ENCODE data around the gene GEMIN7. TPM values are rescaled to one million over a fixed set of nuclear protein-coding genes. Genes with fewer than 3 reads are reported as not detected.

The GEMIN7 gene
- total RNA-seq, 4 donors from 2014 or later, result 28.7 to 34.2 (median 29.6) TPM; not detected in 1

- DNase-seq, result no peak
- peaks cover 0 to 7% (median 0%) of the 10 kb centered on the region in 4 donors for H3K4me1 ChIP-seq
- H3K4me3 ChIP-seq, result no peak overlapping the region
- no peaks in the 10 kb centered on the region for H3K9me3 ChIP-seq
- no peak for TF ChIP-seq CTCF (IDR thresholded peaks at IDR 0.05)
- TF ChIP-seq POLR2A (IDR thresholded peaks at IDR 0.05), result no peak
- H3K27ac ChIP-seq, result no peak overlapping the region
- H3K36me3 ChIP-seq, result peaks cover 0 to 43% (median 0%) of the 10 kb centered on the region in 3 donors
- no peaks in the 10 kb centered on the region for H3K27me3 ChIP-seq
Measured at GRCh38 chr19:45139286-45140143, 60.5 kb downstream of the GEMIN7 start.

- Histone ChIP-seq H3K4me3 (no peak overlapping the region), H3K9me3 (no peaks in the 10 kb centered on the region), H3K36me3 (peaks cover 0 to 49% (median 0%) of the 10 kb centered on the region in 3 donors), H3K4me1 (peaks cover 0 to 7% (median 0%) of the 10 kb centered on the region in 4 donors), H3K27ac (no peak overlapping the region), H3K27me3 (no peaks in the 10 kb centered on the region)
- TF ChIP-seq POLR2A (IDR thresholded peaks at IDR 0.05) (no peak), CTCF (IDR thresholded peaks at IDR 0.05) (no peak)
- DNase-seq, result no peak
Measured at GRCh38 chr19:45140144-45140503, 61.1 kb downstream of the GEMIN7 start.

GRCh38 chr19:45140533-45140932, 61.5 kb downstream of the GEMIN7 start:
- Histone ChIP-seq H3K9me3 (no peaks in the 10 kb centered on the region), H3K27ac (no peak overlapping the region), H3K27me3 (no peaks in the 10 kb centered on the region), H3K36me3 (peaks cover 0 to 53% (median 0%) of the 10 kb centered on the region in 3 donors), H3K4me1 (peaks cover 0 to 7% (median 0%) of the 10 kb centered on the region in 4 donors), H3K4me3 (no peak overlapping the region)
- TF ChIP-seq CTCF (IDR thresholded peaks at IDR 0.05) (no peak), POLR2A (IDR thresholded peaks at IDR 0.05) (no peak)
- DNase-seq, result no peak

Small RNAs within 50 kb of the gene (small RNA-seq; reads per million reads assigned to genes)
- 0 reads per million in 2 donors for gene RNU6-611P

Other genes with a start within 250 kb of the GEMIN7 start
- gene NECTIN2, start 233.0 kb upstream of the GEMIN7 start, total RNA-seq, result 100 to 1,000 TPM in 3 of 4 donors, 10 to 100 TPM in 1; 25.6 to 171 (median 122) TPM
- 10 to 100 TPM; 32.6 to 45.7 (median 37.5) TPM for gene TOMM40, start 188.0 kb upstream of the GEMIN7 start, total RNA-seq
- gene APOE, start 173.5 kb upstream of the GEMIN7 start, total RNA-seq, result 100 to 1,000 TPM in 1 of 4 donors, 10 to 100 TPM in 3; 24.2 to 203 (median 51.6) TPM
- 100 to 1,000 TPM in 1 of 4 donors, 10 to 100 TPM in 1, 1 to 10 TPM in 1, not detected in 1; 3.9 to 107 (median 14.2) TPM for gene APOC1, start 164.7 kb upstream of the GEMIN7 start, total RNA-seq
- gene APOC4, start 137.0 kb upstream of the GEMIN7 start, total RNA-seq, result not detected
- 10 to 100 TPM in 2 of 4 donors, 1 to 10 TPM in 2; 4.5 to 13.8 (median 9.5) TPM for gene APOC2, start 133.2 kb upstream of the GEMIN7 start, total RNA-seq
- gene CLPTM1, start 123.9 kb upstream of the GEMIN7 start, total RNA-seq, result 100 to 1,000 TPM in 3 of 4 donors, 10 to 100 TPM in 1; 95.7 to 156 (median 125) TPM
- gene RELB, start 77.8 kb upstream of the GEMIN7 start, total RNA-seq, result 10 to 100 TPM; 13.3 to 49.8 (median 20.4) TPM
- gene CLASRP, start 40.2 kb upstream of the GEMIN7 start, total RNA-seq, result 100 to 1,000 TPM in 3 of 4 donors, 10 to 100 TPM in 1; 94.2 to 310 (median 147) TPM
- gene ZNF296, start 2.8 kb upstream of the GEMIN7 start, total RNA-seq, result 1 to 10 TPM in 3 of 4 donors, not detected in 1; 2.1 to 5.5 (median 5.4) TPM
- gene PPP1R37, start 13.9 kb downstream of the GEMIN7 start, total RNA-seq, result 10 to 100 TPM; 41.8 to 75.1 (median 54.2) TPM
- gene NKPD1, start 81.7 kb downstream of the GEMIN7 start, total RNA-seq, result under 1 TPM in 2 of 4 donors, not detected in 2; 0.35 to 0.40 TPM
- 10 to 100 TPM; 11.4 to 58.6 (median 21.6) TPM for gene TRAPPC6A, start 99.0 kb downstream of the GEMIN7 start, total RNA-seq
- gene BLOC1S3, start 99.5 kb downstream of the GEMIN7 start, total RNA-seq, result 10 to 100 TPM in 2 of 4 donors, 1 to 10 TPM in 2; 6.6 to 18.0 (median 10.3) TPM
- gene EXOC3L2, start 166.1 kb downstream of the GEMIN7 start, total RNA-seq, result 1 to 10 TPM; 1.5 to 8.3 (median 1.5) TPM
- gene MARK4, start 172.0 kb downstream of the GEMIN7 start, total RNA-seq, result 10 to 100 TPM in 3 of 4 donors, 1 to 10 TPM in 1; 8.1 to 63.5 (median 23.4) TPM
- not detected for gene CKM, start 243.6 kb downstream of the GEMIN7 start, total RNA-seq